Measurements from ENCODE around the gene KIAA0408.

DNA sequence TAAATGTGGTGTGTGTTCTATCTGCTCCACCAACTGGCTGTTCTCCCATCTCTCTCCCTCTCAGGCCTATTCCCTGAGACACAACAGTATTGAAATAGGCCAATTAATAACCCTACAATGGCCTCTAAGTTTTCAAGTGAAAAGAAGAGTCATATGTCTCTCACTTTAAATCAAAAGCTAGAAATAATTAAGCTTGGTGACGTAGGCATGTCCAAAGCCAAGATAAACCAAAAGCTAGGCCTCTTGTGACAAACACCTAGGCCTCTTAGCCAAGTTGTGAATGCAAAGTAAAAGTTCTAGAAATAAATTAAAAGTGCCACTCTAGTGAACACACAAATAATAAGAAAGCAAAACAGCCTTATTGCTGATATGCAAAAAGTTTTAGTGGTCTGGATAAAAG lies 30.1 kb upstream of the KIAA0408 start:
- no peak for TF ChIP-seq CTCF (IDR thresholded peaks at IDR 0.05)
- no peak for TF ChIP-seq POLR2A (IDR thresholded peaks at IDR 0.05)
- no peak for TF ChIP-seq EP300 (IDR thresholded peaks at IDR 0.05)
